Colonic mucosa (tissue), 4 donors: ENCODE data around the gene CLCA1. TPM values are rescaled to one million over a fixed set of nuclear protein-coding genes. Genes with fewer than 3 reads are reported as not detected.

Experiments used
- DNase-seq: peaks from one replicate; pipeline ENCODE4 v3.0.0-alpha.2; 2020
- H3K27ac ChIP-seq: fragments of 200-600 bp; one replicate; pipeline ENCODE4 v1.8.0; 2021
- H3K27me3 ChIP-seq: fragments of 200-600 bp; one replicate; pipeline ENCODE4 v1.8.0; 2021
- H3K36me3 ChIP-seq: fragments of 200-600 bp; one replicate; pipeline ENCODE4 v1.8.0; 2021
- H3K4me1 ChIP-seq: fragments of 200-600 bp; one replicate; pipeline ENCODE4 v1.8.0; 2021; ENCODE audit warnings: mild to moderate bottlenecking
- H3K4me3 ChIP-seq: fragments of 200-600 bp; one replicate; pipeline ENCODE4 v1.8.0; 2021
- H3K9ac ChIP-seq, 2 donors: one replicate each; pipeline ENCODE4 v1.7.0; 2013; ENCODE audit warnings: control low read depth in 2 of 2, low read depth in 2 of 2, low read length in 2 of 2
- H3K9me3 ChIP-seq: fragments of 200-600 bp; one replicate; pipeline ENCODE4 v1.8.0; 2021
- intact Hi-C: fragments of 100-400 bp; cut with DNase I; formaldehyde crosslinking; loops from one replicate; pipeline ENCODE4 v1.14.1; 2022
- total RNA-seq, 2 donors: library from RNA; stranded (reverse); fragmentation: NEBNext Ultra II Directional in 1 of 2; extraction: Animal tissue kit (Norgen Biotek cat#: 25700) in 1 of 2; gene quantifications; one replicate each; pipeline ENCODE4 v1.2.1, GENCODE V29; 2021
- TF ChIP-seq, protein P1 (sequence below): fragments of 200-600 bp; IDR thresholded peaks from one replicate; pipeline ENCODE4 v1.8.0; 2022; ENCODE audit warnings: antibody characterized with exemption, mild to moderate bottlenecking
- donor health status: healthy.
- donor health status: DM: no; HTN: no; CAD: no.
- donor health status: DM: no; HTN: no; CAD: no.

The CLCA1 gene
- total RNA-seq, 2 donors from 2014 or later = 938 to 1,116 TPM

DNA sequence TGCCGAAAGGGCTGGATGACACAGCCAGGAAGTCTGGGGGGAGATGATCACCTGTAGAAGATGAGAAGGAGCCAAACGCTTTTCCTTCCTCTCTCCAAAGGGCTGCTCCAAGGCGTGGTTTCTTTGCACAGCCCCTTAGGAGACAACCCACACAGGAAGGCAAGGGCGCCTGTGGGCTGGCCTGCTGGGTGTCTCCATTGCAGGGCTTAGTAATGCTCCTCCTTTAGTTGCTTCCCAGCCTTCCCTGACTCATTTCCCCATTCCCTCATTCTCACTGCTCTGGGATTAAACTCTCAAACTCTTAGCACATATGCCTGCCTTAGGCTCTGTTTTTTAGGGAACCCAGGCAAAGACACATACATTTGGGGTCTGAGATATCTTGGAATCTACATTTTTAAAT lies 1.7 kb upstream of the CLCA1 start:
- Histone ChIP-seq H3K9ac (no peak overlapping the region), H3K4me3 (no peak overlapping the region), H3K9me3 (no peaks in the 10 kb centered on the region), H3K27me3 (no peaks in the 10 kb centered on the region), H3K4me1 (no peaks in the 10 kb centered on the region), H3K36me3 (no peaks in the 10 kb centered on the region), H3K27ac (peak overlapping the region; percentile 22)
- DNase-seq = no peak
- intact Hi-C loops = no loop called here
- TF ChIP-seq, protein P1, sequence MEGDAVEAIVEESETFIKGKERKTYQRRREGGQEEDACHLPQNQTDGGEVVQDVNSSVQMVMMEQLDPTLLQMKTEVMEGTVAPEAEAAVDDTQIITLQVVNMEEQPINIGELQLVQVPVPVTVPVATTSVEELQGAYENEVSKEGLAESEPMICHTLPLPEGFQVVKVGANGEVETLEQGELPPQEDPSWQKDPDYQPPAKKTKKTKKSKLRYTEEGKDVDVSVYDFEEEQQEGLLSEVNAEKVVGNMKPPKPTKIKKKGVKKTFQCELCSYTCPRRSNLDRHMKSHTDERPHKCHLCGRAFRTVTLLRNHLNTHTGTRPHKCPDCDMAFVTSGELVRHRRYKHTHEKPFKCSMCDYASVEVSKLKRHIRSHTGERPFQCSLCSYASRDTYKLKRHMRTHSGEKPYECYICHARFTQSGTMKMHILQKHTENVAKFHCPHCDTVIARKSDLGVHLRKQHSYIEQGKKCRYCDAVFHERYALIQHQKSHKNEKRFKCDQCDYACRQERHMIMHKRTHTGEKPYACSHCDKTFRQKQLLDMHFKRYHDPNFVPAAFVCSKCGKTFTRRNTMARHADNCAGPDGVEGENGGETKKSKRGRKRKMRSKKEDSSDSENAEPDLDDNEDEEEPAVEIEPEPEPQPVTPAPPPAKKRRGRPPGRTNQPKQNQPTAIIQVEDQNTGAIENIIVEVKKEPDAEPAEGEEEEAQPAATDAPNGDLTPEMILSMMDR = no peak

DNA sequence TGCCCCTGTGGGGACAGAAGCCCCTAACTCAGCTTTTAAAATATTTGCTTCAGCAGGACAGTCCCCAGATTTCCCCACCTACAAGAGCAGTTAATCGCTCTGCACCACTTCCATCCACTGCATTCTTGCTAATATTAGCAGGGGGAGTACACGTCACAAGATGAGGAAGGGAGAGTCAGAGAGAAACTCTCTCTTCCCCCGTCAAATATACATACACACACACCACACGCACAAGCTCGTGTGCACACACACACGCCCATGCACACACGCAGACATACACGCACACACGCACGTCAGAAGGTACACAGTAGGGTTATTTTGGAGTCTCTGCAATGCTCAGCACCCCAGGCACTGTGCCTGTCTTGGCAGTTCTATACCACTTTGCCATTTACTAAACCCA lies 2.1 kb downstream of the CLCA1 start:
- H3K4me1 ChIP-seq = no peaks in the 10 kb centered on the region
- no peaks in the 10 kb centered on the region for H3K36me3 ChIP-seq
- intact Hi-C loops = loop anchor here (5.0 kb wide), 1 partner anchor 216 kb away; no protein-coding TSS in a partner anchor
- TF ChIP-seq, protein P1 = no peak
- H3K27me3 ChIP-seq = no peaks in the 10 kb centered on the region
- H3K27ac ChIP-seq = no peak overlapping the region
- DNase-seq = no peak
- H3K9me3 ChIP-seq = no peaks in the 10 kb centered on the region
- peak overlapping the region in 1 of 2 donors; percentile 4 for H3K9ac ChIP-seq
- peak overlapping the region; percentile 5 for H3K4me3 ChIP-seq

DNA sequence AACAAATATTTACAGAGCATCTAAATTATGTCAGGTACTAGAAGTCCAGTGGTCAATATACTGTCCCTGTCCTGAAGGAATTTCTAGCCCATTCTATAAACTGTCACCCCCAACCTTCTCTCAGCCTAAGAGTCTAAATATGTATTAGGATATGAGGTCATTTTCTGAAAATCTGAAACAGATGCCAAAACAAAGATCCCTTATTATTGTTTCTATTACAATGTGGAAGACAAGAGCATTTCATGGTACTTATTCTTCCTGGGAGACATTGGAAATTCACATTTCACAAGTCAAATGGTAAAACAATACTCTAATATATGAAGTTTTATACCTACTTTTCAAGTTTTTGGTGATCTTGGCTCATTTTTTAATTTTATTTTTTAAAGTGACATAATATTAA lies 2.6 kb downstream of the CLCA1 start:
- TF ChIP-seq, protein P1 = no peak
- peak overlapping the region; percentile 5 for H3K4me3 ChIP-seq
- no peak for DNase-seq
- no peaks in the 10 kb centered on the region for H3K4me1 ChIP-seq
- H3K9ac ChIP-seq = peak overlapping the region in 1 of 2 donors; percentile 4
- H3K27me3 ChIP-seq = no peaks in the 10 kb centered on the region
- no peaks in the 10 kb centered on the region for H3K9me3 ChIP-seq
- H3K36me3 ChIP-seq = no peaks in the 10 kb centered on the region
- intact Hi-C loops = loop anchor here (5.0 kb wide), 1 partner anchor 216 kb away; no protein-coding TSS in a partner anchor
- no peak overlapping the region for H3K27ac ChIP-seq

DNA sequence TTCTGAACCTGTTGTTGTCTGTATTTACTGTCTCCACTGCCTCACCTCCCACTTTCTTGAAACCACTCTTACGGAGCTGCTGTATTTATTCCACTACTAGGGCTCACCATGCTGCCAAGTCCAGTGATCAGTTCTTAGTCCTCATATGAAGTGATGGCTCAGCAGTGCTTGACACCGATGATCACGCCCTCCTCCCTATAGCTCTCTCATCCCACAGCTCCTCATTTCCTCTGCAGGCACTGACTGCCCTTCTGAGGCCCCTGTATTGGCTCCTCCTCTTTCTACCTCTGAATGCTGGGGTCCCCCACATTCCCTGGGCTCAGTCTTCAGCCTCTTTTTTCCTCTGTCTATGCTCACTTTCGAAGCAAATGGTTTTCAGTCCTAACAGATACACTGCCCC lies 3.4 kb downstream of the CLCA1 start:
- intact Hi-C loops = loop anchor here (5.0 kb wide), 1 partner anchor 215 kb away; no protein-coding TSS in a partner anchor
- H3K4me3 ChIP-seq = no peak overlapping the region

DNA sequence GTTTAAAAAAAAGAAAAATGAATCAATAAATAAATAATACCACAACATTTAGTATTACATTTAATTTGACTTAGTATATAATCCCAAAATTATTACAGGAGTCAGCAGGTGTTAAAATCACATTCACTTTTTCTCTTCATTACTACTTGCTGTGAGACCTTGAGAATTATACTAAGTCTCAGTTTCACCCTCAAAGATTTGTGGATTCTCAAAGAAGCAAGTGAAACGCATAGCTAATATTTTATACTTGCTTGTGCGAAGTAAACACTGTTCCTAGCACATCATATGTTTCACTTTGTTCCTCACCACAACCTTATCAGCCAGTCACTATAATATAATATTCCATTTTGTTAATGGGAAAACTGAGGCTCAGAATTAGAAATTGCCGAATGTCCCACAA lies 4.0 kb downstream of the CLCA1 start:
- Histone ChIP-seq H3K27me3 (no peaks in the 10 kb centered on the region), H3K4me1 (no peaks in the 10 kb centered on the region), H3K36me3 (no peaks in the 10 kb centered on the region), H3K27ac (no peak overlapping the region), H3K4me3 (no peak overlapping the region), H3K9me3 (no peaks in the 10 kb centered on the region), H3K9ac (no peak overlapping the region)
- no peak for DNase-seq
- TF ChIP-seq, protein P1 = no peak
- intact Hi-C loops = loop anchor here (5.0 kb wide), 1 partner anchor 215 kb away; no protein-coding TSS in a partner anchor

More for the DNA sequence above, 3.4 kb downstream of the CLCA1 start:
- H3K27ac ChIP-seq = no peak overlapping the region
- DNase-seq = no peak
- H3K27me3 ChIP-seq = no peaks in the 10 kb centered on the region
- H3K9me3 ChIP-seq = no peaks in the 10 kb centered on the region
- no peak overlapping the region for H3K9ac ChIP-seq
- H3K36me3 ChIP-seq = no peaks in the 10 kb centered on the region
- no peaks in the 10 kb centered on the region for H3K4me1 ChIP-seq
- TF ChIP-seq, protein P1 = no peak
